HEK293 (cell line): Measurements from ENCODE around the gene MYL12A.

Experiments used
- TF ChIP-seq, protein P1 (sequence below): fragments of 450-650 bp; formaldehyde crosslinking; IDR thresholded peaks from 2 replicates; pipeline ENCODE4 v1.5.1; 2016; ENCODE audit warnings: missing biosample characterization, missing genetic modification characterization
- TF ChIP-seq, protein P2 (sequence below): fragments of 450-650 bp; formaldehyde crosslinking; IDR thresholded peaks from 2 replicates; pipeline ENCODE4 v1.5.1; 2016; ENCODE audit warnings: missing biosample characterization, missing genetic modification characterization, low read depth
- TF ChIP-seq, protein P3 (sequence below): fragments of 450-650 bp; formaldehyde crosslinking; IDR thresholded peaks from 2 replicates; pipeline ENCODE4 v1.5.1; 2016; ENCODE audit warnings: missing biosample characterization, missing genetic modification characterization
- TF ChIP-seq, protein P4 (sequence below): fragments of 450-650 bp; formaldehyde crosslinking; conservative IDR thresholded peaks from 2 replicates; pipeline ENCODE4 v1.5.1; 2016; ENCODE audit warnings: low read depth, missing biosample characterization, missing genetic modification characterization
- TF ChIP-seq, protein P5 (sequence below): fragments of 450-650 bp; formaldehyde crosslinking; IDR thresholded peaks from 2 replicates; pipeline ENCODE4 v1.5.1; 2016; ENCODE audit warnings: missing biosample characterization, missing genetic modification characterization

DNA sequence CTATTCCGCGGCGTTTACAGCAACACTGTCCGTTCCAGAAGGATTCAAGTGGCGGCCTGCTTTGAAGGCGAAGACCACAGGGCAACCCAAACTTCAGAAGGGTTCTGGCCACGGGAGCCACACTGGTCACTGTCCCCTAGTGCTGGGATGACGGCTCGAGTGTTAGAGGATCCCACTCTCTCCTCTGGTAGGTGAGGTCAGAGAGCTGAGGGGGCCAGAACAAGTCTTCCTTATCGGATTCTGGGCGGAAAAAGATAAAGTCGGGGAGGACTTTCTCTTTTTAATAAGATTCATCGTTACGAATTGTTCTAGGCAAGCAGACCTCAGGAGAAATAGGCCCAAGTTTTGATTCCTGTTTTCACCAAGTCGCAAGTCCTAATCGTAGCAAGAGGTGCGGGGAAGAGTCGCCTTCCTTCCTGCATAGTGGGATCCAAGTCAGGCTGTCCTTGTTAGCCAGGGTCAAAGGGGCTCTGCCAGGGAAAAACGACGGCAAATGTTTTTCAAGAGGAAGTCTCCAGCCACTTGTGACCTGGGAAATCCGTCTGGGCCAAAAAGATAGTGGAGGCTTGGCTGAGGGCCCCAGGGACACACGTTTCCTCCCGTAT lies 864 bp upstream of the MYL12A start:
- TF ChIP-seq, protein P1, sequence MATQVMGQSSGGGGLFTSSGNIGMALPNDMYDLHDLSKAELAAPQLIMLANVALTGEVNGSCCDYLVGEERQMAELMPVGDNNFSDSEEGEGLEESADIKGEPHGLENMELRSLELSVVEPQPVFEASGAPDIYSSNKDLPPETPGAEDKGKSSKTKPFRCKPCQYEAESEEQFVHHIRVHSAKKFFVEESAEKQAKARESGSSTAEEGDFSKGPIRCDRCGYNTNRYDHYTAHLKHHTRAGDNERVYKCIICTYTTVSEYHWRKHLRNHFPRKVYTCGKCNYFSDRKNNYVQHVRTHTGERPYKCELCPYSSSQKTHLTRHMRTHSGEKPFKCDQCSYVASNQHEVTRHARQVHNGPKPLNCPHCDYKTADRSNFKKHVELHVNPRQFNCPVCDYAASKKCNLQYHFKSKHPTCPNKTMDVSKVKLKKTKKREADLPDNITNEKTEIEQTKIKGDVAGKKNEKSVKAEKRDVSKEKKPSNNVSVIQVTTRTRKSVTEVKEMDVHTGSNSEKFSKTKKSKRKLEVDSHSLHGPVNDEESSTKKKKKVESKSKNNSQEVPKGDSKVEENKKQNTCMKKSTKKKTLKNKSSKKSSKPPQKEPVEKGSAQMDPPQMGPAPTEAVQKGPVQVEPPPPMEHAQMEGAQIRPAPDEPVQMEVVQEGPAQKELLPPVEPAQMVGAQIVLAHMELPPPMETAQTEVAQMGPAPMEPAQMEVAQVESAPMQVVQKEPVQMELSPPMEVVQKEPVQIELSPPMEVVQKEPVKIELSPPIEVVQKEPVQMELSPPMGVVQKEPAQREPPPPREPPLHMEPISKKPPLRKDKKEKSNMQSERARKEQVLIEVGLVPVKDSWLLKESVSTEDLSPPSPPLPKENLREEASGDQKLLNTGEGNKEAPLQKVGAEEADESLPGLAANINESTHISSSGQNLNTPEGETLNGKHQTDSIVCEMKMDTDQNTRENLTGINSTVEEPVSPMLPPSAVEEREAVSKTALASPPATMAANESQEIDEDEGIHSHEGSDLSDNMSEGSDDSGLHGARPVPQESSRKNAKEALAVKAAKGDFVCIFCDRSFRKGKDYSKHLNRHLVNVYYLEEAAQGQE (tag by site-specific recombination) = no peak
- TF ChIP-seq, protein P2, sequence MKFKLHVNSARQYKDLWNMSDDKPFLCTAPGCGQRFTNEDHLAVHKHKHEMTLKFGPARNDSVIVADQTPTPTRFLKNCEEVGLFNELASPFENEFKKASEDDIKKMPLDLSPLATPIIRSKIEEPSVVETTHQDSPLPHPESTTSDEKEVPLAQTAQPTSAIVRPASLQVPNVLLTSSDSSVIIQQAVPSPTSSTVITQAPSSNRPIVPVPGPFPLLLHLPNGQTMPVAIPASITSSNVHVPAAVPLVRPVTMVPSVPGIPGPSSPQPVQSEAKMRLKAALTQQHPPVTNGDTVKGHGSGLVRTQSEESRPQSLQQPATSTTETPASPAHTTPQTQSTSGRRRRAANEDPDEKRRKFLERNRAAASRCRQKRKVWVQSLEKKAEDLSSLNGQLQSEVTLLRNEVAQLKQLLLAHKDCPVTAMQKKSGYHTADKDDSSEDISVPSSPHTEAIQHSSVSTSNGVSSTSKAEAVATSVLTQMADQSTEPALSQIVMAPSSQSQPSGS = no peak
- TF ChIP-seq, protein P3, sequence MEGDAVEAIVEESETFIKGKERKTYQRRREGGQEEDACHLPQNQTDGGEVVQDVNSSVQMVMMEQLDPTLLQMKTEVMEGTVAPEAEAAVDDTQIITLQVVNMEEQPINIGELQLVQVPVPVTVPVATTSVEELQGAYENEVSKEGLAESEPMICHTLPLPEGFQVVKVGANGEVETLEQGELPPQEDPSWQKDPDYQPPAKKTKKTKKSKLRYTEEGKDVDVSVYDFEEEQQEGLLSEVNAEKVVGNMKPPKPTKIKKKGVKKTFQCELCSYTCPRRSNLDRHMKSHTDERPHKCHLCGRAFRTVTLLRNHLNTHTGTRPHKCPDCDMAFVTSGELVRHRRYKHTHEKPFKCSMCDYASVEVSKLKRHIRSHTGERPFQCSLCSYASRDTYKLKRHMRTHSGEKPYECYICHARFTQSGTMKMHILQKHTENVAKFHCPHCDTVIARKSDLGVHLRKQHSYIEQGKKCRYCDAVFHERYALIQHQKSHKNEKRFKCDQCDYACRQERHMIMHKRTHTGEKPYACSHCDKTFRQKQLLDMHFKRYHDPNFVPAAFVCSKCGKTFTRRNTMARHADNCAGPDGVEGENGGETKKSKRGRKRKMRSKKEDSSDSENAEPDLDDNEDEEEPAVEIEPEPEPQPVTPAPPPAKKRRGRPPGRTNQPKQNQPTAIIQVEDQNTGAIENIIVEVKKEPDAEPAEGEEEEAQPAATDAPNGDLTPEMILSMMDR (tag by site-specific recombination) = no peak
- TF ChIP-seq, protein P4, sequence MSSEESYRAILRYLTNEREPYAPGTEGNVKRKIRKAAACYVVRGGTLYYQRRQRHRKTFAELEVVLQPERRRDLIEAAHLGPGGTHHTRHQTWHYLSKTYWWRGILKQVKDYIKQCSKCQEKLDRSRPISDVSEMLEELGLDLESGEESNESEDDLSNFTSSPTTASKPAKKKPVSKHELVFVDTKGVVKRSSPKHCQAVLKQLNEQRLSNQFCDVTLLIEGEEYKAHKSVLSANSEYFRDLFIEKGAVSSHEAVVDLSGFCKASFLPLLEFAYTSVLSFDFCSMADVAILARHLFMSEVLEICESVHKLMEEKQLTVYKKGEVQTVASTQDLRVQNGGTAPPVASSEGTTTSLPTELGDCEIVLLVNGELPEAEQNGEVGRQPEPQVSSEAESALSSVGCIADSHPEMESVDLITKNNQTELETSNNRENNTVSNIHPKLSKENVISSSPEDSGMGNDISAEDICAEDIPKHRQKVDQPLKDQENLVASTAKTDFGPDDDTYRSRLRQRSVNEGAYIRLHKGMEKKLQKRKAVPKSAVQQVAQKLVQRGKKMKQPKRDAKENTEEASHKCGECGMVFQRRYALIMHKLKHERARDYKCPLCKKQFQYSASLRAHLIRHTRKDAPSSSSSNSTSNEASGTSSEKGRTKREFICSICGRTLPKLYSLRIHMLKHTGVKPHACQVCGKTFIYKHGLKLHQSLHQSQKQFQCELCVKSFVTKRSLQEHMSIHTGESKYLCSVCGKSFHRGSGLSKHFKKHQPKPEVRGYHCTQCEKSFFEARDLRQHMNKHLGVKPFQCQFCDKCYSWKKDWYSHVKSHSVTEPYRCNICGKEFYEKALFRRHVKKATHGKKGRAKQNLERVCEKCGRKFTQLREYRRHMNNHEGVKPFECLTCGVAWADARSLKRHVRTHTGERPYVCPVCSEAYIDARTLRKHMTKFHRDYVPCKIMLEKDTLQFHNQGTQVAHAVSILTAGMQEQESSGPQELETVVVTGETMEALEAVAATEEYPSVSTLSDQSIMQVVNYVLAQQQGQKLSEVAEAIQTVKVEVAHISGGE (tag by site-specific recombination) = no peak
- TF ChIP-seq, protein P5, sequence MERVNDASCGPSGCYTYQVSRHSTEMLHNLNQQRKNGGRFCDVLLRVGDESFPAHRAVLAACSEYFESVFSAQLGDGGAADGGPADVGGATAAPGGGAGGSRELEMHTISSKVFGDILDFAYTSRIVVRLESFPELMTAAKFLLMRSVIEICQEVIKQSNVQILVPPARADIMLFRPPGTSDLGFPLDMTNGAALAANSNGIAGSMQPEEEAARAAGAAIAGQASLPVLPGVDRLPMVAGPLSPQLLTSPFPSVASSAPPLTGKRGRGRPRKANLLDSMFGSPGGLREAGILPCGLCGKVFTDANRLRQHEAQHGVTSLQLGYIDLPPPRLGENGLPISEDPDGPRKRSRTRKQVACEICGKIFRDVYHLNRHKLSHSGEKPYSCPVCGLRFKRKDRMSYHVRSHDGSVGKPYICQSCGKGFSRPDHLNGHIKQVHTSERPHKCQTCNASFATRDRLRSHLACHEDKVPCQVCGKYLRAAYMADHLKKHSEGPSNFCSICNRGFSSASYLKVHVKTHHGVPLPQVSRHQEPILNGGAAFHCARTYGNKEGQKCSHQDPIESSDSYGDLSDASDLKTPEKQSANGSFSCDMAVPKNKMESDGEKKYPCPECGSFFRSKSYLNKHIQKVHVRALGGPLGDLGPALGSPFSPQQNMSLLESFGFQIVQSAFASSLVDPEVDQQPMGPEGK (tag by site-specific recombination) = no peak
